Measurements from ENCODE around the gene SOS2. TPM values are rescaled to one million over a fixed set of nuclear protein-coding genes. Genes with fewer than 3 reads are reported as not detected.
"Not testable (repeated sequence)": the region's sequence is repeated elsewhere in the genome, so short reads cannot be mapped to it uniquely, and the experiment has no call there.

SOS2 gene
- total RNA-seq, 6 donors from 2014 or later = 21.3 to 47.1 (median 29.6) TPM

- TF ChIP-seq POLR2A (IDR thresholded peaks at IDR 0.05) (no peak), CTCF (IDR thresholded peaks at IDR 0.05) (no peak), EP300 (IDR thresholded peaks at IDR 0.05) (no peak), POLR2AphosphoS5 (IDR thresholded peaks at IDR 0.05) (no peak)
- Histone ChIP-seq H3K27me3 (no peaks in the 10 kb centered on the region), H3K36me3 (peaks cover 2 to 72% (median 19%) of the 10 kb centered on the region in 4 donors), H3K4me1 (no peaks in the 10 kb centered on the region), H3K9me3 (no peaks in the 10 kb centered on the region), H3K4me3 (no peak overlapping the region), H3K27ac (no peak overlapping the region)
- DNase-seq (no peak), ATAC-seq (ENCODE audit: low FRiP score in 2 of 2) (no peak)
- 94 to 100% methylated on average over 1 of the region's 1 CpG for WGBS, 2 donors
These were observed 45.3 kb downstream of the SOS2 start for GRCh38 chr14:50186107-50186506.

GRCh38 chr14:50173891-50174290 lies 57.5 kb downstream of the SOS2 start:
- H3K4me3 ChIP-seq = no peak overlapping the region
- H3K4me1 ChIP-seq = no peaks in the 10 kb centered on the region
- no peak overlapping the region for H3K27ac ChIP-seq
- no peaks in the 10 kb centered on the region for H3K27me3 ChIP-seq
- TF ChIP-seq CTCF (IDR thresholded peaks at IDR 0.05) (no peak), EP300 (IDR thresholded peaks at IDR 0.05) (no peak)
- no peaks in the 10 kb centered on the region for H3K9me3 ChIP-seq
- H3K36me3 ChIP-seq = peaks cover 0 to 41% (median 10%) of the 10 kb centered on the region in 4 donors
- ATAC-seq (ENCODE audit: low FRiP score in 2 of 2) = no peak
- DNase-seq = no peak

- Histone ChIP-seq H3K9me3 (no peaks in the 10 kb centered on the region), H3K27me3 (no peaks in the 10 kb centered on the region), H3K36me3 (peaks cover 0 to 38% (median 7%) of the 10 kb centered on the region in 4 donors), H3K27ac (no peak overlapping the region), H3K4me1 (no peaks in the 10 kb centered on the region), H3K4me3 (no peak overlapping the region)
- no peak for ATAC-seq (ENCODE audit: low FRiP score in 2 of 2)
- DNase-seq = no peak
- no peak for TF ChIP-seq CTCF (IDR thresholded peaks at IDR 0.05)
- no peak for TF ChIP-seq POLR2A (IDR thresholded peaks at IDR 0.05)
- no peak for TF ChIP-seq EP300 (IDR thresholded peaks at IDR 0.05)
- TF ChIP-seq POLR2AphosphoS5 (IDR thresholded peaks at IDR 0.05) = no peak
These were observed 59.5 kb downstream of the SOS2 start for GRCh38 chr14:50171895-50172294.

GRCh38 chr14:50167381-50167780 lies 64.0 kb downstream of the SOS2 start:
- not testable (repeated sequence) for ATAC-seq (ENCODE audit: low FRiP score in 2 of 2)
- 91 to 93% methylated on average over 4 of the region's 4 CpGs for WGBS, 2 donors

GRCh38 chr14:50156111-50156510 lies 75.3 kb downstream of the SOS2 start:
- Histone ChIP-seq H3K27me3 (no peaks in the 10 kb centered on the region), H3K9me3 (no peaks in the 10 kb centered on the region), H3K27ac (no peak overlapping the region), H3K4me3 (no peak overlapping the region), H3K36me3 (peaks cover 4 to 80% (median 38%) of the 10 kb centered on the region in 4 donors), H3K4me1 (no peaks in the 10 kb centered on the region)
- ATAC-seq (ENCODE audit: low FRiP score in 2 of 2) = no peak
- TF ChIP-seq POLR2AphosphoS5 (IDR thresholded peaks at IDR 0.05) (no peak), POLR2A (IDR thresholded peaks at IDR 0.05) (no peak), CTCF (IDR thresholded peaks at IDR 0.05) (no peak), EP300 (IDR thresholded peaks at IDR 0.05) (no peak)
- WGBS, 2 donors = 93 to 94% methylated on average over 4 of the region's 4 CpGs
- no peak for DNase-seq

More at GRCh38 chr14:50167381-50167780, 64.0 kb downstream of the SOS2 start:
- not testable (repeated sequence) for H3K9me3 ChIP-seq, H3K27ac ChIP-seq, DNase-seq, H3K4me1 ChIP-seq, H3K27me3 ChIP-seq, H3K4me3 ChIP-seq
- H3K36me3 ChIP-seq = peaks cover 0 to 26% (median 5%) of the 10 kb centered on the region in 4 donors

All from upper lobe of left lung (tissue), 6 donors.